Upper lobe of left lung (tissue), 6 donors: ENCODE data around the gene RHOT1. TPM values are rescaled to one million over a fixed set of nuclear protein-coding genes. Genes with fewer than 3 reads are reported as not detected.

Experiments
- ATAC-seq, 2 donors: fragments of 200-7000 bp; cut with Tn5 transposase; one replicate each; pipeline ENCODE4 v1.9.1; 2022; ENCODE audit warnings: mild to moderate bottlenecking in 2 of 2, moderate library complexity in 2 of 2; ENCODE audit not compliant: low FRiP score in 2 of 2
- DNase-seq, 2 donors: peaks; one replicate each; pipeline ENCODE4 v3.0.0-alpha.2; 2019 to 2020
- H3K27ac ChIP-seq, 4 donors: fragments of 200-600 bp; sonication (generic); one replicate each; pipeline ENCODE4 v1.5.1; 2016 to 2019
- H3K27me3 ChIP-seq, 4 donors: fragments of 200-600 bp; sonication (generic); one replicate each; pipeline ENCODE4 v1.5.1; 2017 to 2019
- H3K36me3 ChIP-seq, 4 donors: fragments of 200-600 bp; sonication (generic); one replicate each; pipeline ENCODE4 v1.5.1; 2016 to 2019
- H3K4me1 ChIP-seq, 4 donors: fragments of 200-600 bp; sonication (generic); one replicate each; pipeline ENCODE4 v1.5.1; 2018 to 2019
- H3K4me3 ChIP-seq, 4 donors: fragments of 200-600 bp; sonication (generic); one replicate each; pipeline ENCODE4 v1.5.1; 2017 to 2019; ENCODE audit warnings: mild to moderate bottlenecking in 2 of 4, moderate library complexity in 1 of 4
- H3K9me3 ChIP-seq, 4 donors: fragments of 200-600 bp; sonication (generic); one replicate each; pipeline ENCODE4 v1.5.1; 2018 to 2019
- EP300 ChIP-seq, 4 donors: sonication (generic); formaldehyde crosslinking; IDR thresholded peaks; one replicate each; pipeline ENCODE4 v1.5.1; 2017; ENCODE audit warnings: antibody characterized with exemption in 4 of 4, control low read depth in 2 of 4
- POLR2A ChIP-seq, 4 donors: fragments of 450-650 bp; IDR thresholded peaks; one replicate each; pipeline ENCODE4 v1.5.1; 2016 to 2017; ENCODE audit warnings: antibody characterized with exemption in 4 of 4, mild to moderate bottlenecking in 2 of 4
- POLR2AphosphoS5 ChIP-seq, 2 donors: sonication (generic); formaldehyde crosslinking; IDR thresholded peaks; one replicate each; pipeline ENCODE4 v1.5.1; 2017; ENCODE audit warnings: antibody characterized with exemption in 2 of 2
- WGBS, 2 donors: methylation state at CpG; one replicate each; pipeline ENCODE4 v1.1.5; 2017 to 2018; 5-methylcytosine and 5-hydroxymethylcytosine counted together
- total RNA-seq, 6 donors: library from RNA; depleted of rRNA in 4 of 6; stranded (reverse); fragments of >200 nt in 4 of 6; gene quantifications; one replicate each; pipeline versions ENCODE4 v1.1.0 to v1.2.1, GENCODE V29; 2016 to 2021
- TF ChIP-seq, protein P1 (sequence below), 6 experiments: fragments of 450-650 bp in 4 of 6; fragments of 200-600 bp in 2 of 6; sonication (generic) in 2 of 6; IDR thresholded peaks; one replicate each; pipeline ENCODE4 v1.5.1; 2016 to 2019; ENCODE audit warnings: antibody characterized with exemption in 6 of 6
- donor health status: DM: no; HTN: no; CAD: no; lungs with moderate emphysema.
- donor health status: DM: no; HTN: yes; CAD: no; lungs with severe emphysema.

Gene RHOT1
- total RNA-seq, 6 donors from 2014 or later: 37.2 to 110 (median 52.2) TPM

DNA sequence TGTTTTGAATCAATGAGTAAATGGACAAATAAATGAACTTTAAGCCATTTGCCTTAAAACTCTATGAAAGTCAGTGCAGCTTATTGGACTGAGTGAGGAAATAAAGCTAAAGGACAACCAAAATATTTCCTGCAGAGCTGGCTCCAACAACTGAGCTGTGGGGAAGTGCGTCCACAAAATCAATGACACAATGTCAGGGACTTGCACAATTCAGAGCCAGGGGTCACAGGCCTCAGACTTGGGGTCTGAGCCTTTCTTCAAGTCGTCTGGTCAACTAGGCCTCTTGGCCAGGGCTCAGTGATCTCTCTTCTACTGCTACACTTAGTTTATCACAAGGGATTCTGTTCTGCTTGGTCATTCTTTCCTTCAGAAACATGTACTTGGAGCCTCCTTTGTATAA is 97.2 kb downstream of the RHOT1 start:
- Histone ChIP-seq H3K4me1 (peaks cover 0 to 13% (median 8%) of the 10 kb centered on the region in 4 donors), H3K9me3 (no peaks in the 10 kb centered on the region), H3K27me3 (no peaks in the 10 kb centered on the region), H3K27ac (no peak overlapping the region), H3K36me3 (no peaks in the 10 kb centered on the region), H3K4me3 (no peak overlapping the region)
- no peak for ATAC-seq
- TF ChIP-seq, protein P1, sequence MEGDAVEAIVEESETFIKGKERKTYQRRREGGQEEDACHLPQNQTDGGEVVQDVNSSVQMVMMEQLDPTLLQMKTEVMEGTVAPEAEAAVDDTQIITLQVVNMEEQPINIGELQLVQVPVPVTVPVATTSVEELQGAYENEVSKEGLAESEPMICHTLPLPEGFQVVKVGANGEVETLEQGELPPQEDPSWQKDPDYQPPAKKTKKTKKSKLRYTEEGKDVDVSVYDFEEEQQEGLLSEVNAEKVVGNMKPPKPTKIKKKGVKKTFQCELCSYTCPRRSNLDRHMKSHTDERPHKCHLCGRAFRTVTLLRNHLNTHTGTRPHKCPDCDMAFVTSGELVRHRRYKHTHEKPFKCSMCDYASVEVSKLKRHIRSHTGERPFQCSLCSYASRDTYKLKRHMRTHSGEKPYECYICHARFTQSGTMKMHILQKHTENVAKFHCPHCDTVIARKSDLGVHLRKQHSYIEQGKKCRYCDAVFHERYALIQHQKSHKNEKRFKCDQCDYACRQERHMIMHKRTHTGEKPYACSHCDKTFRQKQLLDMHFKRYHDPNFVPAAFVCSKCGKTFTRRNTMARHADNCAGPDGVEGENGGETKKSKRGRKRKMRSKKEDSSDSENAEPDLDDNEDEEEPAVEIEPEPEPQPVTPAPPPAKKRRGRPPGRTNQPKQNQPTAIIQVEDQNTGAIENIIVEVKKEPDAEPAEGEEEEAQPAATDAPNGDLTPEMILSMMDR (IDR thresholded peaks at IDR 0.05): no peak
- TF ChIP-seq POLR2AphosphoS5 (IDR thresholded peaks at IDR 0.05): peak in 1 of 2 donors; percentile 14
- 52 to 70% methylated on average over 2 of the region's 2 CpGs for WGBS, 2 donors
- DNase-seq: no peak

DNA sequence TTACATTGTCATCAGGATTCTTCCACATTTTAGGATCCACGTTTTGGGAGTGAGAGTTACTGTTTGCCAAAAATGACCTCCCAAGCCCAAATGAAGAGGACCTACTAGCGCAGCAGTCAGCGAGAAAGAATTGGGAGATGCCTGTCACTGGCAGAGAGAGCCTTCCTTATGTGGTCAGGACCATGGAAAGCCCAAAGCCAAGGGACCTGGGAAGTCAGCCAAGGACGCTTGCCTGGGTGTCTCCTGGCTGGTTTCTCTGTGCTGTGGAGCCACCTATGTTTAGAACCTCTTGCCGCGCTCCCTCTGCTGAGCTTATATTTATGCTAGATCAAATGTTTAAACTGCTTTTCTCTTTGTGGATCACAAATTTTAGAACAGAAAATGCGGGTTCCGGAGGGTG is 98.4 kb downstream of the RHOT1 start:
- WGBS, 2 donors: 73 to 79% methylated on average over 8 of the region's 8 CpGs
- Histone ChIP-seq H3K9me3 (no peaks in the 10 kb centered on the region), H3K4me1 (peaks cover 0 to 13% (median 8%) of the 10 kb centered on the region in 4 donors), H3K27me3 (no peaks in the 10 kb centered on the region), H3K4me3 (no peak overlapping the region), H3K36me3 (no peaks in the 10 kb centered on the region), H3K27ac (no peak overlapping the region)
- ATAC-seq: no peak
- TF ChIP-seq POLR2A (IDR thresholded peaks at IDR 0.05) (no peak), POLR2AphosphoS5 (IDR thresholded peaks at IDR 0.05) (no peak), EP300 (IDR thresholded peaks at IDR 0.05) (no peak)
- TF ChIP-seq, protein P1 (IDR thresholded peaks at IDR 0.05): no peak
- no peak for DNase-seq

DNA sequence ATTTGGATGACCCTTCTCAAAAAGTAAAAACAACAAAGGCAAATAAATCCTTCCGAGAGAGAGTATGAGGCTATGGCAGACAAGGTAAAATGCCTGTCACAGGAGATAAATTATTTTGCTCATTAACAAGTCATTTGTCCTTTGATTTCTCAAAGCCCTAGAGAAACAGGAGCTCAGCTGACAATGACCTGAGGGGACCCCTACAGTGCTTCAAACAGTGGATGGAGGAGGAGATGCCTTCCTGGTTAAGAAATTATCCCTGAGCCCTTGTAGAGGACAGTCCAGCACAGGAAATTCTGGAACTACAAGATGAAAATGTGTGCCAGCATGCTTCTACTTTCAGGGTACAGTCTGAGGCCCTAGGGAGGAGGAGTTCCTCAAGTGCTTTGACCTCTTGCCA is 99.3 kb downstream of the RHOT1 start:
- Histone ChIP-seq H3K36me3 (no peaks in the 10 kb centered on the region), H3K9me3 (no peaks in the 10 kb centered on the region), H3K27ac (no peak overlapping the region), H3K27me3 (no peaks in the 10 kb centered on the region), H3K4me3 (no peak overlapping the region), H3K4me1 (peaks cover 0 to 13% (median 8%) of the 10 kb centered on the region in 4 donors)
- ATAC-seq: no peak
- TF ChIP-seq POLR2AphosphoS5 (IDR thresholded peaks at IDR 0.05): no peak
- no peak for TF ChIP-seq POLR2A (IDR thresholded peaks at IDR 0.05)
- TF ChIP-seq EP300 (IDR thresholded peaks at IDR 0.05): no peak
- TF ChIP-seq, protein P1 (IDR thresholded peaks at IDR 0.05): no peak
- DNase-seq: no peak
- 70 to 86% methylated on average over 1 of the region's 1 CpG for WGBS, 2 donors

DNA sequence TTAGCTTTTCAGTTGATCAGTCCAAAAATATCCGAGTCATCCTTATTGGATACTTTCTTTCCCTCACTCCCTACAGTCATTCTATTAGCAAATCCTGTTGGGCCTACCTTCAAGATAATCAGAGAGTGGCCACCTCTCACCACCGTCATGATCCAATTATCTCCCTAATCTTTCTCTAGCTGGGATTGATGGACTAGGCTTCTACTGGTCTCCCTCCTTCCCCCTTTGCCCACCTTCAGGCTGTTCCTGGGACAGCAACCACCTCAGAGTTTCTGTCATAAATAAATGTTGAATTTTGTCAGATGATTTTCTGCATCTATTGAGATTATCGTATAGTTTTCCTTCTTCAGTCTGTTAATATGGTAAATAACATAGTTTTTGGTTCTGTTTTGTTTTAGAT is 107.2 kb downstream of the RHOT1 start:
- H3K9me3 ChIP-seq: no peaks in the 10 kb centered on the region
- H3K27me3 ChIP-seq: no peaks in the 10 kb centered on the region
- no peak overlapping the region for H3K27ac ChIP-seq
- no peaks in the 10 kb centered on the region for H3K4me1 ChIP-seq
- H3K4me3 ChIP-seq: no peak overlapping the region
- no peak for DNase-seq
- TF ChIP-seq POLR2AphosphoS5 (IDR thresholded peaks at IDR 0.05) (no peak), EP300 (IDR thresholded peaks at IDR 0.05) (no peak), POLR2A (IDR thresholded peaks at IDR 0.05) (no peak)
- TF ChIP-seq, protein P1 (IDR thresholded peaks at IDR 0.05): no peak
- no peak for ATAC-seq
- H3K36me3 ChIP-seq: no peaks in the 10 kb centered on the region
- 81 to 94% methylated on average over 3 of the region's 3 CpGs for WGBS, 2 donors

DNA sequence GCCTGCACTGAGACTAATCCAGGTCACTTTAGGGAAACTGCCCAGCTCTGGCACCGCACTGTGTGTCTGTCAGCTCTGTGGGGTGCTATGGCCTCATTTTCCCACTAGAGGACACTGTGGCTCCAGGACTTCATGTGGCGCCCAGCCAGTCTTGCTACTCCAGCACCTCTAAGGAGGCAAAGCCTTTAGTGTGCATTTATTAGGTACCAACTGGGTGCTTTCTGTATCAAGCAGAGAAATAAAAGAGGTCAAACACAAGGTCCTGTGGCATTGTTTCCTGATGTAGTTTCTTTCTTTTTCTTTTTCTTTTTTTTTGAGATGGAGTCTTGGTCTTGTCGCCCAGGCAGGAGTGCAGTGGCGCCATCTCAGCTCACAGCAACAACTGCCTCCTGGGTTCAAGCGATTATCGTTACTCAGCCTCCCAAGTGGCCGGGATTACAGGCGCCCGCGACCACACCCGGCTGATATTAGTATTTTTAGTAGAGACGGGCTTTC is 110.9 kb downstream of the RHOT1 start:
- no peak overlapping the region for H3K27ac ChIP-seq
- 62 to 66% methylated on average over 12 of the region's 12 CpGs for WGBS, 2 donors
- H3K9me3 ChIP-seq: no peaks in the 10 kb centered on the region
- no peaks in the 10 kb centered on the region for H3K36me3 ChIP-seq
- TF ChIP-seq POLR2AphosphoS5 (IDR thresholded peaks at IDR 0.05): no peak
- TF ChIP-seq, protein P1 (IDR thresholded peaks at IDR 0.05): peak; percentile 85 to 95 (median 90)
- DNase-seq (peak in 1 of 2 donors; percentile 83), ATAC-seq (peak; percentile 92 to 97)
- no peaks in the 10 kb centered on the region for H3K27me3 ChIP-seq
- H3K4me3 ChIP-seq: no peak overlapping the region
- peaks cover 0 to 3% (median 0%) of the 10 kb centered on the region in 4 donors for H3K4me1 ChIP-seq
